GM19238 (cell line): Measurements from ENCODE around the gene PTPN14.

Source experiments
- DNase-seq: peaks from one replicate; pipeline ENCODE4 v3.0.0; 2011; ENCODE audit warnings: low spot score; ENCODE audit not compliant: insufficient read length

PTPN14 gene

GRCh38 chr1:214569357-214570004, 18.1 kb upstream of the PTPN14 start:
- DNase-seq = no peak

- DNase-seq = no peak
Measured at GRCh38 chr1:214568328-214568727, 16.9 kb upstream of the PTPN14 start.

GRCh38 chr1:214567481-214567980, 16.1 kb upstream of the PTPN14 start:
- DNase-seq = no peak

- DNase-seq = no peak
Measured at GRCh38 chr1:214566158-214567104, 15.0 kb upstream of the PTPN14 start.

GRCh38 chr1:214565310-214565709, 13.9 kb upstream of the PTPN14 start:
- no peak for DNase-seq

- DNase-seq = no peak
Measured at GRCh38 chr1:214563881-214564280, 12.5 kb upstream of the PTPN14 start.

GRCh38 chr1:214557952-214558735, 6.7 kb upstream of the PTPN14 start:
- no peak for DNase-seq

- no peak for DNase-seq
Measured at GRCh38 chr1:214553142-214553710, 1.8 kb upstream of the PTPN14 start.

- no peak for DNase-seq
Measured at GRCh38 chr1:214552174-214552608, 789 bp upstream of the PTPN14 start.

- peak; percentile 40 for DNase-seq
Measured at GRCh38 chr1:214550857-214551435, 456 bp downstream of the PTPN14 start.

- no peak for DNase-seq
Measured at GRCh38 chr1:214550013-214550856, 1.2 kb downstream of the PTPN14 start.

- no peak for DNase-seq
Measured at GRCh38 chr1:214549604-214550003, 1.8 kb downstream of the PTPN14 start.

GRCh38 chr1:214548988-214549387, 2.4 kb downstream of the PTPN14 start:
- no peak for DNase-seq

- no peak for DNase-seq
Measured at GRCh38 chr1:214548271-214548670, 3.1 kb downstream of the PTPN14 start.

- no peak for DNase-seq
Measured at GRCh38 chr1:214547747-214548146, 3.7 kb downstream of the PTPN14 start.

GRCh38 chr1:214546886-214547641, 4.3 kb downstream of the PTPN14 start:
- DNase-seq = no peak

- no peak for DNase-seq
Measured at GRCh38 chr1:214546084-214546483, 5.3 kb downstream of the PTPN14 start.

GRCh38 chr1:214545293-214545692, 6.1 kb downstream of the PTPN14 start:
- DNase-seq = no peak

- no peak for DNase-seq
Measured at GRCh38 chr1:214544791-214545190, 6.6 kb downstream of the PTPN14 start.
